HG03103 (cell line): ENCODE data around the gene CSH2.

Experiments
- ATAC-seq: cut with Tn5 transposase; IDR thresholded peaks from one replicate; pipeline ENCODE4 v1.9.1; 2021; ENCODE audit warnings: low read depth; ENCODE audit not compliant: unreplicated experiment

CSH2 gene

GRCh38 chr17:63837480-63837879 is 36.0 kb downstream of the CSH2 start:
- no peak for ATAC-seq

- no peak for ATAC-seq
Observed at GRCh38 chr17:63836811-63837210, 36.7 kb downstream of the CSH2 start.

GRCh38 chr17:63835167-63835720 is 38.2 kb downstream of the CSH2 start:
- no peak for ATAC-seq

GRCh38 chr17:63834431-63835166 is 38.9 kb downstream of the CSH2 start:
- no peak for ATAC-seq

GRCh38 chr17:63833741-63834373 is 39.6 kb downstream of the CSH2 start:
- ATAC-seq, result no peak

- no peak for ATAC-seq
Observed at GRCh38 chr17:63833026-63833740, 40.3 kb downstream of the CSH2 start.

GRCh38 chr17:63832455-63832854 is 41.0 kb downstream of the CSH2 start:
- no peak for ATAC-seq

- ATAC-seq, result no peak
Observed at GRCh38 chr17:63832014-63832413, 41.5 kb downstream of the CSH2 start.

GRCh38 chr17:63831505-63831904 is 42.0 kb downstream of the CSH2 start:
- ATAC-seq, result no peak

- no peak for ATAC-seq
Observed at GRCh38 chr17:63830904-63831491, 42.5 kb downstream of the CSH2 start.

- no peak for ATAC-seq
Observed at GRCh38 chr17:63830278-63830677, 43.2 kb downstream of the CSH2 start.

- no peak for ATAC-seq
Observed at GRCh38 chr17:63828936-63829335, 44.5 kb downstream of the CSH2 start.

- no peak for ATAC-seq
Observed at GRCh38 chr17:63827801-63828221, 45.7 kb downstream of the CSH2 start.

GRCh38 chr17:63827002-63827800 is 46.3 kb downstream of the CSH2 start, which contains the start of the genes FTSJ3 and PSMC5:
FTSJ3 (minus strand) TSS chr17:63827663; CDS start chr17:63826902, 761 bp downstream.
PSMC5 (plus strand) TSS chr17:63827431; CDS start chr17:63827491, 60 bp downstream.
- peak; percentile 79 for ATAC-seq

- ATAC-seq, result no peak
Observed at GRCh38 chr17:63826468-63827001, 46.9 kb downstream of the CSH2 start.

GRCh38 chr17:63824362-63824761 is 49.1 kb downstream of the CSH2 start:
- ATAC-seq, result no peak

GRCh38 chr17:63823659-63824331 is 49.7 kb downstream of the CSH2 start:
- no peak for ATAC-seq

- ATAC-seq, result no peak
Observed at GRCh38 chr17:63822537-63822936, 50.9 kb downstream of the CSH2 start.
